22Rv1 (cell line): ENCODE data around the gene ACAN.

ENCODE experiments used
- CTCF ChIP-seq: fragments of 450-650 bp; IDR thresholded peaks from 2 replicates; pipeline ENCODE4 v1.5.1; 2017; ENCODE audit warnings: mild to moderate bottlenecking
- ZFX ChIP-seq: fragments of 450-650 bp; IDR thresholded peaks from 2 replicates; pipeline ENCODE4 v1.6.1; 2017; ENCODE audit warnings: antibody characterized with exemption, borderline replicate concordance

- TF ChIP-seq CTCF (no peak), ZFX (no peak)
These were observed 23.3 kb upstream of the ACAN start for GRCh38 chr15:88779944-88780343.
